NCI-H526 treated with DMSO at 0.1 percent for 48 hours (cell line): ENCODE data around the gene HERC2.
A peak's percentile ranks its signal among the peaks of the same experiment; 100 is the strongest.

Experiments used
- DNase-seq: peaks from one replicate; lab custom pipeline; 2025; lab: John Stamatoyannopoulos, UW

The HERC2 gene

DNA sequence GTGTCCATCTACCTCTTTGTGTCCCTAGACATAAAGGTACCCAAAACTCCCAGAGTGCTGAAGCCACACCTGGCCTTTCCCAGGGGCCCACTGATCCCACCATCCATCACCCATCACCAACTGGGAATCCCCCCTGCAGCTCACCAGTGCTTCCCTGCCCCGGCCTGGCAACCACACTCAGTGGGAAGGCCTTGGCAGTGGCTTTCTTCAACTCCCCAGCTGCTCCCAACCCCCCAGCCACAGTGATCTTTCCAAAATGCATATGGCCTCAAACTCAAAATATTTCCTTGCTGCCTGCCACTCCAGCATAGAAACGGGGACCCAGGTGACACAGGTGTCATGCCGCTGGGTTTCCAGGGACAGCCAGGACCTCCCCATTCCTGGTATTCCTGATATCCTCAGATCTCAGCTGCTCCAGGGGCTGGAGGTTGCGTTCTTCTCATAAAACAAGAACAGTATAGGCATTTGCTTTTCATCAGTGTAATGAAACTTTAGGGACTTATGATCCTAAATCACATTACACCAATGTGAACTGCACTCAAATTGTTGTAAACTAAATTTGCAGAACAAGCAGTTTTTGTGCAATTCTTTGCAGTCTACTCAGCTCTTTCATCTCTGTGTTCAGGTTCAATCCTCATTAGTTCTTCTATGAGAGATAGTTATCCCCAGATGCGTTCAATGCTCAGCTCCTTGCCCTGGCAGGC lies 224.2 kb downstream of the HERC2 start:
- no peak for DNase-seq

DNA sequence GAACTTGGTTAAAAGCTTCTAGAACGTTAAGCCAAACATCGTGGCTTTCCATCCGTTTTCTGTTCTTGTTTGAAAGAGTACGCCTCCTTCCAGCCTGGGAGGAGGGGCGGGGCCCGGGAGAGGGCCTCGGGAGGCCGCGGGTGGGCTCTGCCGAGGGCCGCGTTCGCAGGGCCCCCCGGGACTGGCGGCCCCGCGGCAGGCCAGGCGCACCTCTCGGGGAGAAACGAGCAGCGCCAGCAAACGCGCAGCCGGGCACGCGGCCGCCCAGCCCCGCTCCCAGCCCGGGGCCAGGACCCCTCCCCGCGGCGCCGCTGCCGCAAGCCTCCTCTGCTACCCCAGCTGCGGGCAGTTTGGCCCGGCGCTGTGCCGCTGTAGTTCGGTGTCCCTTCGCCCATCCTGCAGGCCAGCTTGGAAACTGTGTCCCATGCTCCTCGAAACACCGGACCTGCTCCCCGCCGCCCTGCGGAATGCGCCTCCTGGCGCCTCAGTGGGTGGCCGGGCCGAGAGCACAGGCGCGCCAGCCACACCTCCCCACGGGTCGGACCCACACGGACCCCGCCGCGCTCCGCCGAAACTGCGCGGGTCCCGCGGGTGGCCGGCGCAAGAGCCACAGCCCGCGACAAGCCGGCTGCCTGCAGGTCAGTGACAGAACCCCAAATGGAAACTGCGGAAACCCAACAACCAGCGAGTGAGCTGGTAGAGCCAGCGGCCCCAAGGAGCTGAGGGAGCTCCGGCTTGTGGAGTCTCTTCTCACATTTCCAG lies 225.1 kb downstream of the HERC2 start:
- no peak for DNase-seq

GRCh38 chr15:28096411-28096669 lies 225.6 kb downstream of the HERC2 start:
- DNase-seq: no peak

DNA sequence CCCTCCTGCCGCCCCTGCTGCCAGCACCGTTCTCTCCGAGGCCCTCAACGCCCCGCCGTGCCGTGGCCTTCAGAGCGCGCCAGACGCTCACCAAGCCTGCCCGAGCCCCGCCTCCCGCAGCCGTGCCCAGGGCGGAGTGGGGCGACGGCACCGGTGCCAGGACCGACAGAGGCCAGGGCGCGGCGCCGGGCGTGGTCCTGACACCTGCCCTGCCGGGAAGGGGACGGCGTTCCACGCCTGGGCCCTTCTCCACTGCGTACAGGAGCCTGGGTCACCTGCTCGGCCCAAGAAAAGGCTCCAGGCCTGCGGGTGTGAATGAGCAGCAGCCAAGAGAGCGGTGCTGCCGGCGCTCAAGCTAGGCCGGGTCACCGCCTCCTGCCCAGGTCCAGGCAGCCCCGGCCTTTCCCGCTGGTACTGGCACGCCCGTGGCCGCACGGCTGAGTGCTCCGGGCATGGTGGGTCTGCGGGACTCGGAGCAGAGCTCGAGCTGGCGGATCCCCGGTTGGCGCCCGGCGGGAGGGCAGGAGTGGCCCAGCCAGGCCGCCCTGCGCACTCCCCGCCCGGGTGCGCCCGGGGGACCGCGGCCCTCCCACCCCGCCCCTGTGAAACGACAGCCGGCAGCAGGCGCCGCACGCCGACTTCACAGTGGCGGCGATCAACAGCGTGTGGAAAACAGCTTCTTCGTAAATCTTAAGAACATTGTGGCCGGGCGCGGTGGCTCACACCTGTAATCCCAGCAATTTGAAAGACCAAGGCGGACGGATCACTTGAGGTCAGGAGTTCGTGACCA lies 227.1 kb downstream of the HERC2 start:
- DNase-seq: no peak

DNA sequence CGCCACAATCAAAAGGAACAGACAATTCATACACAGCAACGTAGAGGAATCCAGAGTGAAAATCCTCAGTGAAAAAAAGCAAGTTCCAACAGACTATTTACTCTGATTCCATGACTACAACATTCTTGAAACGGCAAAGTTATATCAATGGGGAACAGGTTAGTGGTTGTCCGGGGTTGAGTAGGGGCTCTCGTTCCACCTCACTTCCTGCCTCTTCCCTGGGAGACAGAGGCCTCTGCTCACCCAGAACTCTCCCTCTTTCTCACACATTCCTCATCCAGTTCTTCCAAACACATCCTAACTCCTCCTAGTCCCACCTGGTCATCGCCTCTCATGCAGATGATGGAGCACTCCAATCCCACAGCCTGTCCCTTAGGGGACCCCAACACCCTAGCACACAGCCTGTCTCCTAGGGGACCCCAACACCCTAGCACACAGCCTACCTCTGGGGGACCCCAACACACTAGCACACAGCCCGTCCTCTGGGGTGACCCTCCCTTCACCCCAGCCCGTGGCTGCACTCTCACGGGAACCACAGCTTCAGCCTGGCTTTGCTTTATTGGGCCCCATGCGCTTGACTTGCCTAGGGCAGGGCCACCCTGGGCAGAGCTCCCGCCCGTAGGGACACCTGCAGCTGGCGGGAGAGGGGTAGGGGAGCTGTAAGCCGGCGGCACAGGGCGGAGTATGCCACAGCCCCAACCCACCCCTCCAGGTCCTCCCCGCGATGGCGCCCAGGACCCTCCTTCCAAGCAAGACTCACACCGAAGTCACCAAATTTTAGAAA lies 228.0 kb downstream of the HERC2 start:
- DNase-seq: no peak

DNA sequence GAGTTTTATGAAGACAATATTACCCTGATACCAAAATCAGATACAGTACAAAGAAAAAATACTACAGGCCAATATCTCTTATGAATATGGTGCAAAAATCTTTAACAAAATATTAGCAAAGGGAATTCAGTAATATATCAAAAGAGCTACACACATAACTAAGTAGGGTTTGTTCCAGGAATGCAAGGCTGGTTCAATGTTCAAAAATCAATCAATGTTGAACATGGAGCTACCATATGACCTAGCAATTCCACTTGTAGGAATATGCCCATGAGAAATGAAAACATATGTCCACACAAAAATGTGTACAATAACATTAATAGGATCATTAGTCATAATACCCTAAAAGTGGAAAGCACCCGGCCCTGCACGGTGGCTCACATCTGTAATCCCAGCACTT lies 230.7 kb downstream of the HERC2 start:
- no peak for DNase-seq

GRCh38 chr15:28086175-28086703 lies 235.7 kb downstream of the HERC2 start:
- DNase-seq: peak; percentile 22

- DNase-seq: no peak
These were observed 236.3 kb downstream of the HERC2 start for GRCh38 chr15:28085489-28086174.

DNA sequence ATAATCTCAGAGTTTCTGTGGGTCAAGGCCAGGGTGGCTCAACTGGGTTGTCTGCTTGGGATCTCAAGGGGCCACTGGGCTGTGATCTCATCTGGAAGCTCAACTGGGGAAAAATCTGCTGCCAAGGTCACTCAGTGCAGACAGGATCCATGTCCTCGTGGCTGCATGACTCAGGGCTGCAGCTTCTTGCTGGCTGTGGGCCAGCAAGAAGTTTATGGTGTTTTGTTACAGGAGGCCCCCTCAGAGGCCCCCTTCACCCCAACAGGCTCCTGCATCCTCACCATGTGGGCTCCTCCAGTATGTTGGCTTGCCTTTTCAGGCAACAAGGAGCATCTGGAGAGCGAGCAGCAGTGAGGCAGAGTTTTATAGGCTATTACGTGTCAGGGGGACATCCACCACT lies 237.4 kb downstream of the HERC2 start:
- DNase-seq: no peak

- DNase-seq: no peak
These were observed 238.9 kb downstream of the HERC2 start for GRCh38 chr15:28082891-28083684.

GRCh38 chr15:28081594-28081993 lies 240.4 kb downstream of the HERC2 start:
- no peak for DNase-seq

- DNase-seq: no peak
These were observed 241.6 kb downstream of the HERC2 start for GRCh38 chr15:28080386-28080785.

GRCh38 chr15:28079313-28079969 lies 242.5 kb downstream of the HERC2 start:
- no peak for DNase-seq

GRCh38 chr15:28078191-28078719 lies 243.7 kb downstream of the HERC2 start:
- no peak for DNase-seq

GRCh38 chr15:28075573-28075972 lies 246.4 kb downstream of the HERC2 start:
- no peak for DNase-seq

GRCh38 chr15:28068930-28069329 lies 253.0 kb downstream of the HERC2 start:
- DNase-seq: no peak

GRCh38 chr15:28066231-28066630 lies 255.7 kb downstream of the HERC2 start:
- no peak for DNase-seq
